ENCODE results near the gene OLFM2. TPM values are rescaled to one million over a fixed set of nuclear protein-coding genes. Genes with fewer than 3 reads are reported as not detected.

OLFM2 gene
- total and polyA plus RNA-seq, 3 donors from 2014 or later = 15.9 to 27.0 (median 22.5) TPM

DNA sequence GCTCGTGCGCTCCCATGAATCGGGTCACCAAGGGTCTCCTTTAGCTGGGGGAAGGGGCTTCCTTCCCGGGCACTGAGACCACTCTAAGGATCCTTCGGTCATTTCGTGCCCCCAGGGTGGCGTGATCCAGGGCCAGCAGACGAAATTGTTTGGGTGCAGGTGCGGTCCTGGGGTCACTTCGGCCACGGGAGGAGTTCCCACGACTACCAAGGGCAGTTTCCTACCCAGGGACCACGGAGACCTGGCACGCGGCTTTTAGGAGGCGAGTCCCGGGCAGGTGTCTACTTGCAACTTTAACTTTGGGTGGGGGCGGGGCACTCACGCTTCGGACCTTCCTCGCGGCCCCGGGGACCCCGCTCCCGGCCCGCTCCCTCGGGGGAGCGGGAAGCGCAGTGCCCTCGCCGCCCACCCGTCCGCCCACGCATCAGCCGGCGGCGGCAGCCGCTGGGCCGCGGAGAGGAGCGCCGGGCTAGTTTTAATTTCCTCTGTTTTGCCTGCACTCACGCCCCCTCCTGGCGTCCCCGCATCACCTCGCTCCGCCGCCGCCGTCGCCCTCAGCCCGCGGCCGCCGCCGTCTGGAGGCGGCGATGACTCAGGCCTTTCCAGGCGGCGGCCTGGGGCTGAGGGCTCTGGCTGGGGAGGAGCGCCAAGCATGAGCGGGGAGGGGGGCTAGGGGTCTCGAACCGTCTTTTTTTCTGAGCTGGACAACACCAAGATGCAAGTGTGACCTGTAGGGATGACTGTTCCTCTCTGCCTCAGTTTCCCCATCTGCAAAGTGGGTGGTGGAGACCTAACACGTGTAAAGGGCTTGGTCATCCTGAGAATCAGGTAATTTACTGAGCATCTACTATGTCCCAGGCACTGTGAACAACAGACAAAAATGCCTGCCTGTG is 21.8 kb downstream of the OLFM2 start:
- peaks cover 4% of the 10 kb centered on the region for H3K4me1 ChIP-seq
- H3K36me3 ChIP-seq (ENCODE audit: low read depth, missing control alignments) = no peaks in the 10 kb centered on the region
- peak; percentile 79 for DNase-seq
- no peaks in the 10 kb centered on the region for H3K9me3 ChIP-seq
- TF ChIP-seq POLR2A (IDR thresholded peaks at IDR 0.05) = no peak
- TF ChIP-seq, protein P1, sequence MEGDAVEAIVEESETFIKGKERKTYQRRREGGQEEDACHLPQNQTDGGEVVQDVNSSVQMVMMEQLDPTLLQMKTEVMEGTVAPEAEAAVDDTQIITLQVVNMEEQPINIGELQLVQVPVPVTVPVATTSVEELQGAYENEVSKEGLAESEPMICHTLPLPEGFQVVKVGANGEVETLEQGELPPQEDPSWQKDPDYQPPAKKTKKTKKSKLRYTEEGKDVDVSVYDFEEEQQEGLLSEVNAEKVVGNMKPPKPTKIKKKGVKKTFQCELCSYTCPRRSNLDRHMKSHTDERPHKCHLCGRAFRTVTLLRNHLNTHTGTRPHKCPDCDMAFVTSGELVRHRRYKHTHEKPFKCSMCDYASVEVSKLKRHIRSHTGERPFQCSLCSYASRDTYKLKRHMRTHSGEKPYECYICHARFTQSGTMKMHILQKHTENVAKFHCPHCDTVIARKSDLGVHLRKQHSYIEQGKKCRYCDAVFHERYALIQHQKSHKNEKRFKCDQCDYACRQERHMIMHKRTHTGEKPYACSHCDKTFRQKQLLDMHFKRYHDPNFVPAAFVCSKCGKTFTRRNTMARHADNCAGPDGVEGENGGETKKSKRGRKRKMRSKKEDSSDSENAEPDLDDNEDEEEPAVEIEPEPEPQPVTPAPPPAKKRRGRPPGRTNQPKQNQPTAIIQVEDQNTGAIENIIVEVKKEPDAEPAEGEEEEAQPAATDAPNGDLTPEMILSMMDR (IDR thresholded peaks at IDR 0.05) = peak; percentile 29 to 62 (median 50)
- WGBS, 2 donors = 1 to 9% methylated on average over 1 to 24 of the region's 65 CpGs
- no peaks in the 10 kb centered on the region for H3K27me3 ChIP-seq
- peak overlapping the region; percentile 51 to 53 for H3K4me3 ChIP-seq
- H3K27ac ChIP-seq = no peak overlapping the region
- intact Hi-C loops (cut with DNase I; ENCODE audit: low total_unique reads) = no loop called here

DNA sequence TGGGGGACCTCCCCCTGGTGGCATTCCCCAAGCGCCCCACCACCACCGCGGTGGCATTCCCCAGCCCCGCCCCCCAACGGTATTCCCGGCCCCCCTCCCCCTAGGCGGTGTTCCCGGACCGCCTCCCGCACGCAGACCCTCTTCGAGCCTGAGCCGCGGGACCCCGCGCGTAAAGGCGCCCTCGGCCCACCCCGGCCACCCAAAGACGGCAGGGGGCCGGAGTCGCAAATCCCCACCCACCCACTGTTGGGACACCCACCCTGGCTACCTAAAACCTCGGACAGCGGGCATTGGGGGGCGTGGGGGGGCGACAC is 22.4 kb downstream of the OLFM2 start:
- peak overlapping the region; percentile 51 to 53 for H3K4me3 ChIP-seq
- 1% methylated on average over 19 of the region's 27 CpGs; no CpG with 5 or more reads in 1 of the 2 donors for whole genome bisulfite sequencing, 2 donors
- TF ChIP-seq, protein P1 (IDR thresholded peaks at IDR 0.05) = no peak
- no peak for TF ChIP-seq POLR2A (IDR thresholded peaks at IDR 0.05)
- H3K27ac ChIP-seq = no peak overlapping the region
- H3K36me3 ChIP-seq (ENCODE audit: low read depth, missing control alignments) = no peaks in the 10 kb centered on the region
- DNase-seq = no peak
- peaks cover 4% of the 10 kb centered on the region for H3K4me1 ChIP-seq
- no peaks in the 10 kb centered on the region for H3K9me3 ChIP-seq
- no peaks in the 10 kb centered on the region for H3K27me3 ChIP-seq
- intact Hi-C loops (cut with DNase I; ENCODE audit: low total_unique reads) = no loop called here

DNA sequence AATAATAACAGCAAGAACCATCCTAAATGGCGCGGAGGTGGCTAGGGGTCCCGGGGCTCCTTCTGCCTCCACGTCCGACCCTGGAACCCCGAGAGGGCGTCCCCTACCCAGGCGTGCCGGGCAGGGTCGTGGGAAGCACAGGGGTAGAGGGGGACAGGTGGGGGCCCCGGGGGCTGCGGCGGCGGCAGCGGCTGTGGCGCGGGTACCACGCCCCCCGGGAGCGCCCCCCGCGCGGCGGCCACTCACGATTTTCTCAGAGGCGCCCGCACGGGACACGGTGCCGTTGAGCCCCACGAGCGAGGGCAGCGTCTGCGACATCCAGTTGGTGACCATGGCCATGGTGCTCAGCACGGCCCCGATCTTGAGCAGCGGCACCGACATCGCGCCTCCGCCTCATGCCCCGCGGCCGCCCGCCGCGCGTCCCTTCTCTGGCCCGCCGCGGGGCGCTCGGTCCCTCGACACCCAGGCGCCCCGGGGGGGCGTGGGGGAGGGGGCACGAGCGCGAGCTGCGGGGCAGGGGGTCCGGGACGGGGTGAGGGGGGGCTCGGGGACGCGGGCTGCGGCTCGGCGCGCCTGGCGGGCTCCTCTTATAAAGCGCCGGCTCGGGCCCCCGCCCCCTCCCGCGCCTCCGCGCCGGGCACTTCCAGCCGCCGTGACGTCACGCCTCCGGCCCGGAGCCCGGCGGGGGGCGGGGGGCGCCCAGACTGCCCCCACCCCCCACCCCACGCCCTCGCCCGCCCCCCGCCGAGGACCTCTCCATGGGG is 22.9 kb downstream of the OLFM2 start:
- H3K27ac ChIP-seq = no peak overlapping the region
- H3K36me3 ChIP-seq (ENCODE audit: low read depth, missing control alignments) = no peaks in the 10 kb centered on the region
- peaks cover 4% of the 10 kb centered on the region for H3K4me1 ChIP-seq
- no peaks in the 10 kb centered on the region for H3K27me3 ChIP-seq
- WGBS, 2 donors = 10 to 12% methylated on average over 7 to 33 of the region's 95 CpGs
- TF ChIP-seq, protein P1 (IDR thresholded peaks at IDR 0.05) = no peak
- no peak for TF ChIP-seq POLR2A (IDR thresholded peaks at IDR 0.05)
- H3K4me3 ChIP-seq = peak overlapping the region; percentile 51 to 53
- intact Hi-C loops (cut with DNase I; ENCODE audit: low total_unique reads) = no loop called here
- DNase-seq = peak; percentile 36
- H3K9me3 ChIP-seq = no peaks in the 10 kb centered on the region

DNA sequence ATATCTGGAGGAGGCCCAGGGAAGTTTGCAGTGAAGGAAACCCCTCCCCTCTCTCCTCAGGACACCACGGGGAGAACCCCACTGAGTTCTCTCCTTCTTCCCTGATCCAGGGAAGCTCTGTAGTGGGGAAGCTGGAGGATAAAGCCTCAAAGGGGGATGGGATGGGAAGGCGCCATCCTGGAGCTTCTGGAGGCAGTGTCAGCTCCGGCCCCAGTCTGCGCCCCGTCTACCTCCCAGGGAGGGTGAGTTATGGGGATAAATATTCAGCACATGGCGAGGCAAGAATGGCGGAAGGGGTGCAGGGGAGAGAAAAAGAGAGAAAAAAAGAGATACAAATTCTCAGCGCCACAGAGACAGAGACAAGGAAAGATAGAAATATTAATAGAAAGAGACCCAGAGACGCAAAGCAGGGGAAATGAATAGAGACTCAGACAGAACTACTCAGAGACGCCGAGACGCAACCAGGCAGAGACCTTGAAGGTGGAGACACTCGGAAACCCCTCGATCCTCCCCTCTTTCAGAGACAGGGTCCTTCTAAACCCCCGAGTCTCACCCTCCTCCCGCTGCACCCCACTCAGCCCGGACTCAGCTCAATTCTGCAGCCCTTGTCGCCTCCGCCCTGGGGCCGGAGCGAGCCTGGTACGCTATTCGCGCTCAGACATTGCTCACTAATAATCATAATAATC is 23.6 kb downstream of the OLFM2 start:
- no peaks in the 10 kb centered on the region for H3K36me3 ChIP-seq (ENCODE audit: low read depth, missing control alignments)
- H3K27ac ChIP-seq = no peak overlapping the region
- intact Hi-C loops (cut with DNase I; ENCODE audit: low total_unique reads) = no loop called here
- H3K27me3 ChIP-seq = no peaks in the 10 kb centered on the region
- H3K4me1 ChIP-seq = peaks cover 4% of the 10 kb centered on the region
- H3K4me3 ChIP-seq = peak overlapping the region; percentile 51 to 53
- no peak for DNase-seq
- H3K9me3 ChIP-seq = no peaks in the 10 kb centered on the region
- WGBS, 2 donors = 45 to 51% methylated on average over 24 of the region's 24 CpGs
- no peak for TF ChIP-seq POLR2A (IDR thresholded peaks at IDR 0.05)
- TF ChIP-seq, protein P1 (IDR thresholded peaks at IDR 0.05) = no peak
